PFSK-1 (cell line): ENCODE data around the gene PTGFRN.

Experiments used
- FOXP2 ChIP-seq: optimal IDR thresholded peaks from 2 replicates; pipeline ENCODE3; 2011; ENCODE audit warnings: borderline replicate concordance, control low read depth, inconsistent platforms; ENCODE audit not compliant: insufficient read depth; ENCODE audit errors: extremely low read length, extremely low read depth
- POLR2AphosphoS5 ChIP-seq: IDR thresholded peaks from 2 replicates; pipeline ENCODE4 v1.6.1; 2012; ENCODE audit warnings: low read depth, mild to moderate bottlenecking, control low read depth, low read length, moderate library complexity
- SIN3A ChIP-seq: IDR thresholded peaks from 2 replicates; pipeline ENCODE4 v1.6.1; 2012; ENCODE audit warnings: mild to moderate bottlenecking, low read length, moderate library complexity, borderline replicate concordance; ENCODE audit not compliant: insufficient read depth
- TAF1 ChIP-seq: IDR thresholded peaks from 2 replicates; pipeline ENCODE4 v1.6.1; 2012; ENCODE audit warnings: low read length, control low read depth, borderline replicate concordance; ENCODE audit not compliant: insufficient read depth
- TF ChIP-seq, protein P1 (sequence below), 2 experiments: IDR thresholded peaks; 2 replicates each; pipeline versions ENCODE4 v1.6.1 to v1.8.0; 2011 to 2012; ENCODE audit warnings: low read depth in 2 of 2, low read length in 2 of 2, control low read depth in 1 of 2, inconsistent platforms in 1 of 2, mild to moderate bottlenecking in 1 of 2, moderate library complexity in 1 of 2; ENCODE audit not compliant: insufficient read depth in 1 of 2

The PTGFRN gene

DNA sequence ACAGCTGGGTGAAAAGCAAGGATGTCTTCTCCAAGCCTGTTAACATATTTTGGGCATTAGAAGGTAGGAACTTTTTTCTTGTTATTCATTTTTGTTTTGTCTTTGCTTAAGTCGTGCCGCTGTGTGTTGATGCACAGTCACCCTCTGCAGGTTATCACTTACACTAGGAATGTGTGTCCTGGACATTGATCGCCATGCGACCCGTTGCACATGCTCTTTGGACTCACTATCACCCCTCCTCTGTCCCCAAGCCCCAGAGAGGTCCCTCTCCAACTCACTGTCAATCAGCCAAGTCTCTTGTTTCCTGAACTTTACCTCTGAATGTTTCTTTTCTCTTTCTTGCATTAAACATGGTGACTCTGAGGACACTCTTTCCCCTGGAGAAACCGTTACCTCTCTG, 51.9 kb downstream of the PTGFRN start:
- TF ChIP-seq TAF1 (no peak), FOXP2 (no peak), POLR2AphosphoS5 (no peak), SIN3A (no peak)
- TF ChIP-seq, protein P1, sequence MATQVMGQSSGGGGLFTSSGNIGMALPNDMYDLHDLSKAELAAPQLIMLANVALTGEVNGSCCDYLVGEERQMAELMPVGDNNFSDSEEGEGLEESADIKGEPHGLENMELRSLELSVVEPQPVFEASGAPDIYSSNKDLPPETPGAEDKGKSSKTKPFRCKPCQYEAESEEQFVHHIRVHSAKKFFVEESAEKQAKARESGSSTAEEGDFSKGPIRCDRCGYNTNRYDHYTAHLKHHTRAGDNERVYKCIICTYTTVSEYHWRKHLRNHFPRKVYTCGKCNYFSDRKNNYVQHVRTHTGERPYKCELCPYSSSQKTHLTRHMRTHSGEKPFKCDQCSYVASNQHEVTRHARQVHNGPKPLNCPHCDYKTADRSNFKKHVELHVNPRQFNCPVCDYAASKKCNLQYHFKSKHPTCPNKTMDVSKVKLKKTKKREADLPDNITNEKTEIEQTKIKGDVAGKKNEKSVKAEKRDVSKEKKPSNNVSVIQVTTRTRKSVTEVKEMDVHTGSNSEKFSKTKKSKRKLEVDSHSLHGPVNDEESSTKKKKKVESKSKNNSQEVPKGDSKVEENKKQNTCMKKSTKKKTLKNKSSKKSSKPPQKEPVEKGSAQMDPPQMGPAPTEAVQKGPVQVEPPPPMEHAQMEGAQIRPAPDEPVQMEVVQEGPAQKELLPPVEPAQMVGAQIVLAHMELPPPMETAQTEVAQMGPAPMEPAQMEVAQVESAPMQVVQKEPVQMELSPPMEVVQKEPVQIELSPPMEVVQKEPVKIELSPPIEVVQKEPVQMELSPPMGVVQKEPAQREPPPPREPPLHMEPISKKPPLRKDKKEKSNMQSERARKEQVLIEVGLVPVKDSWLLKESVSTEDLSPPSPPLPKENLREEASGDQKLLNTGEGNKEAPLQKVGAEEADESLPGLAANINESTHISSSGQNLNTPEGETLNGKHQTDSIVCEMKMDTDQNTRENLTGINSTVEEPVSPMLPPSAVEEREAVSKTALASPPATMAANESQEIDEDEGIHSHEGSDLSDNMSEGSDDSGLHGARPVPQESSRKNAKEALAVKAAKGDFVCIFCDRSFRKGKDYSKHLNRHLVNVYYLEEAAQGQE (IDR thresholded peaks at IDR 0.05; ENCODE audit: insufficient read depth in 1 of 2, low read depth in 2 of 2, low read length in 2 of 2) = no peak

DNA sequence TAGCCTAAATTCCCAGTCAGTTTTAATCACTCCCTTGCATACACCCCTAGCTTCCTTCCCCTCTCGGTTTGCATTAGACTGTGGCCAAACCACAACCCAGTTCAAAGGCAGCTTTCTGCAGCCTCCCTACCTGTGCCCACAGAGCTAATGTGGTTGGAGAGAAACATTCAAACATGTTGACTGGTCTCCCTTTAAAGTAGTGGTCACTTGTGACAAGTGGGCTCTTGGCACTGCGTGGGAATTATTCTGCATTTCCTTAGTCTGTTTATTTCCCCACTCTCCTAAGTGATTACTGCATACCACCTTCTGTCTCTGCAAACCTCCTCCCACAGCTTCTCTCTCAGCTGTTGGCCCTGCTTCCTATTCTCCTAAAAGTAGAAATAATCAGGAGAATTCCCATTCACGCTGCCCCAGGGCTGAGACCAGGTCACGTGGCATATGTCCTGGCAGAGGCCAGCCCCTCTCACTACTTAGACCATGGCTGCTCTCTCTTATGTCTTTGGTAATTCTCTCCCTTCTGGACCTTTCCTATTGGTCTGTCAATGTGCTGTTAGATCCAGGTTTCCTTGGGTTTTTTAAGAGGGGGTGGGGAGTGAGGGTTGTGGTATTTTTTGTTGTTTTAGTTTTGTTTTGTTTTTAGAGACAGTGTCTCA, 53.4 kb downstream of the PTGFRN start:
- no peak for TF ChIP-seq FOXP2
- TF ChIP-seq SIN3A = no peak
- TF ChIP-seq POLR2AphosphoS5 = no peak
- TF ChIP-seq, protein P1 (IDR thresholded peaks at IDR 0.05; ENCODE audit: insufficient read depth in 1 of 2, low read depth in 2 of 2, low read length in 2 of 2) = no peak
- TF ChIP-seq TAF1 = no peak

DNA sequence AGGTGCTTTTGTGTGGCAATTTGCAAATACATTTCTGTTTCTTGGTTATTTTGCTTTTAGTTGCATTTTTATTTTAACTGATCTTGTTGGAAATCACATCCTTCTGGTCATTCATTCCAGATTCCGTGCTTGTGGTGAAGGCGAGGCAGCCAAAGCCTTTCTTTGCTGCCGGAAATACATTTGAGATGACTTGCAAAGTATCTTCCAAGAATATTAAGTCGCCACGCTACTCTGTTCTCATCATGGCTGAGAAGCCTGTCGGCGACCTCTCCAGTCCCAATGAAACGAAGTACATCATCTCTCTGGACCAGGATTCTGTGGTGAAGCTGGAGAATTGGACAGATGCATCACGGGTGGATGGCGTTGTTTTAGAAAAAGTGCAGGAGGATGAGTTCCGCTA, 57.1 kb downstream of the PTGFRN start:
- TF ChIP-seq, protein P1 (IDR thresholded peaks at IDR 0.05; ENCODE audit: insufficient read depth in 1 of 2, low read depth in 2 of 2, low read length in 2 of 2) = no peak
- TF ChIP-seq TAF1 (no peak), FOXP2 (no peak), SIN3A (no peak)

DNA sequence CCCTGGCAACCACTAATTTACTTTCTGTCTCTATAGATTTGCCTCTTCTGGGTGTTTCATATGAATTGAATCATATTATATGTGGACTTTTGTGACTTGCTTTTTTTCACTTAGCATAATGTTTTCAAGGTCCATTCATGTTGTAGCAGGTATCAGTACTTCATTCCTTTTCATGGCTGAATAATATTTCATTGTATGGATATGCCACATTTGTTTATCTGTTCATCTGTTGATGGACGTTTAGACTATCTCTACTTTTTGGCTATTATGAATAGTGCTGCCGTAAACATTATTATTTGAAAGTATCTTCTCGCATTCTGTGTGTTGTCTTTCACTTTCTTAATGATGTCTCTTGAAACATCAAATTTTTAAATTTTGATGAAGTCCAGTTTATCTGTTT, 59.0 kb downstream of the PTGFRN start:
- TF ChIP-seq SIN3A (no peak), FOXP2 (no peak), POLR2AphosphoS5 (no peak), TAF1 (no peak)
- TF ChIP-seq, protein P1 (IDR thresholded peaks at IDR 0.05; ENCODE audit: insufficient read depth in 1 of 2, low read depth in 2 of 2, low read length in 2 of 2) = no peak

DNA sequence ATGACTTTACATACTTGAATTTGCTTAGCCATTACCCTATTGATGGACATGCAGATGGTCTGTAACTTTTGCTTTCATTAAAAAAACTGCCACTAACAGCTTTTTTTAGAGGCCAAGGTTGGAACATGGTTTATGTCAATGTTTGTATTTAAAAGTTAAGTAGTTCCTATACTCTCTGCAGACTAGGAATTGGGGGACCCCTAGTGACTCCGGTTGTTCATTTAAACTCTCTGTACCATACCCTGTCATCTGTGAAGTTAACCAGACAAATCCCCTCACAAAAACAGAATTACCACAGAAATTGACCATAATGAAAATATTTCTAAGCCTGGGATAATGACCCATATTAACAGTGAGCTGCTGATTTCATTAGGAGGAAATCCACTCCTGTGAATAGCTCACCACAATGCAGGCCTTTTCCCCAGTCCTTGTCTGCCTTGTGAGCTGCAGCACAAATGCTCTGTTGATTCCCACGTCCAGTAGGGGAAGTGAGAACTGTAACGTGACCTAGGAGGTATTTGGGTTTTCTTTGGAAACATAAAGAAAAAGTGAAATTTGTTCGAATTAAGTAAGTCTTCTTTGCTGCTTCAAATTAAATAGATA, 61.6 kb downstream of the PTGFRN start:
- TF ChIP-seq, protein P1 (IDR thresholded peaks at IDR 0.05; ENCODE audit: insufficient read depth in 1 of 2, low read depth in 2 of 2, low read length in 2 of 2) = no peak
- TF ChIP-seq SIN3A = no peak
- no peak for TF ChIP-seq FOXP2
- TF ChIP-seq TAF1 = no peak
- no peak for TF ChIP-seq POLR2AphosphoS5
